GM12874 (cell line): ENCODE measurements around the gene KIAA1671.

Experiments used
- TF ChIP-seq, protein P1 (sequence below): IDR thresholded peaks from 2 replicates; pipeline ENCODE4 v1.5.1; 2011; ENCODE audit warnings: low read depth, mild to moderate bottlenecking, control low read depth, low read length, moderate library complexity; ENCODE audit not compliant: insufficient read depth

The KIAA1671 gene

DNA sequence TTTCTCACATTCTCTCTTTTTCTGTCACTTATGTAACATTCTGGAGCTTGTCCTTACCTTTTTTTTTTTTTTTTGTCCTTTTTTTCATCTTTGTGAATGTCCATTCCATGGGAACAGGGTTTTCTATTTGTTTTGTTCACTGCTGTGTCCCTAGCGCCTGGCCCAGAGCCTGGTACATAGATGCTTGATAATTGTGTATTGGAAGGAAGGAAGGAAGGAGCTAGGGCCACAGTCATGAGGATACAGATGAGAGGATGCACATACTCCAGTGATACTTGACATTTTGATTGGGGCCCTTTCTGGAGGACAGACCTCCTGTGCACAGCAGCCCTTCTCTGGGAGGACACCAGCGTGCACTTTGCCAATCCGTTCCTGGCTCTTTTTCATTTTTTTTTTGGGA, 68.9 kb downstream of the KIAA1671 start:
- TF ChIP-seq, protein P1, sequence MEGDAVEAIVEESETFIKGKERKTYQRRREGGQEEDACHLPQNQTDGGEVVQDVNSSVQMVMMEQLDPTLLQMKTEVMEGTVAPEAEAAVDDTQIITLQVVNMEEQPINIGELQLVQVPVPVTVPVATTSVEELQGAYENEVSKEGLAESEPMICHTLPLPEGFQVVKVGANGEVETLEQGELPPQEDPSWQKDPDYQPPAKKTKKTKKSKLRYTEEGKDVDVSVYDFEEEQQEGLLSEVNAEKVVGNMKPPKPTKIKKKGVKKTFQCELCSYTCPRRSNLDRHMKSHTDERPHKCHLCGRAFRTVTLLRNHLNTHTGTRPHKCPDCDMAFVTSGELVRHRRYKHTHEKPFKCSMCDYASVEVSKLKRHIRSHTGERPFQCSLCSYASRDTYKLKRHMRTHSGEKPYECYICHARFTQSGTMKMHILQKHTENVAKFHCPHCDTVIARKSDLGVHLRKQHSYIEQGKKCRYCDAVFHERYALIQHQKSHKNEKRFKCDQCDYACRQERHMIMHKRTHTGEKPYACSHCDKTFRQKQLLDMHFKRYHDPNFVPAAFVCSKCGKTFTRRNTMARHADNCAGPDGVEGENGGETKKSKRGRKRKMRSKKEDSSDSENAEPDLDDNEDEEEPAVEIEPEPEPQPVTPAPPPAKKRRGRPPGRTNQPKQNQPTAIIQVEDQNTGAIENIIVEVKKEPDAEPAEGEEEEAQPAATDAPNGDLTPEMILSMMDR: no peak

DNA sequence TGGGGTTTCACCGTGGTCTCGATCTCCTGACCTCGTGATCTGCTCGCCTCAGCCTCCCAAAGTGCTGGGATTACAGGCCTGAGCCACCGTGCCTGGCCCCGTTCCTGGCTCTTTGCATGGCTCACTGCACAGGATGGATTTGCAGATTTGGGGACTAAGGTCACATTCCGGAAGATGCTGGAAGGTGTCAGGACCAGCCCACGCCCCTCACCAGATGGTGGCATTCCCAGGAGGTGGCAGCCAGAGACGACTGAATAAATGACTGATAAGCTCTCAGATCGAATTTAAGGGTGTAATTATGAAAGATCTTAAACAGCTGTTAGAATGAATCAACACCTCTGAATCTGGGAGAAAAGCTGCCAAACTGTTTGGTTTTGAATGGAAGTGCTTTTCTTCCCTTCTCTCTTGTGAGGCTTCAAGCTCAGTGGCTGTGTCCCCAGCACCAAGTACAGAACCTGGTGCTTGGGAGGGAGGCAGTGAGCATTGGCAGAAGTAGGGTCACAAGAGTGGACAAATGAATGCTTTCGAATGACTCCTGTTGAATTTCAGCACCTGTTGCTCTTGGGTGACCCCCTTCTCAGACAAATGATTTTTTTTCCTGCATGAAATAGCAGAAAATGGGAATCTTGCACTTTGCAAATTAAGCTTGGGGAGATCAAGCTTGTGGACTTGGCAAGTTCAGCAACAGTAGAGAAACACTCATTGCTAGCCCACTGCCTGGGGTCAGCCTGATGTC, 69.6 kb downstream of the KIAA1671 start:
- TF ChIP-seq, protein P1: no peak

DNA sequence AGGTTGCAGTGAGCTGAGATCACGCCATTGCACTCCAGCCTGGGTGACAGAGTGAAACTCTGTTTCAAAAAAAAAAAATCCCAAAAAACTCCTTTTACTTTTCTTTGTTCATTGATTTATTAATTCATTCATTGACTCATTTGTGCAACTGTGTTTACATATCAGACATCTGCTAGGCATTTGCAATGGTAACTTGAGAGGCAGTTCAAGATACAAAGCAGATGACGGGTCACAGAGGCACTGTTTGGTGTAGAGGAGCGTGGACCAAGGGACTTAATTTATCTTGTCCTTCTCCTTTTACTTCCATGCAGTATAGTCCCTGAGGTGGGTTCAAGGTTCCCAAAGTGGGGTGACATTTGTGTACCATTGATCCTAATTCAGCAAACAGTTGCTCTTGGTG, 71.4 kb downstream of the KIAA1671 start:
- TF ChIP-seq, protein P1: no peak

DNA sequence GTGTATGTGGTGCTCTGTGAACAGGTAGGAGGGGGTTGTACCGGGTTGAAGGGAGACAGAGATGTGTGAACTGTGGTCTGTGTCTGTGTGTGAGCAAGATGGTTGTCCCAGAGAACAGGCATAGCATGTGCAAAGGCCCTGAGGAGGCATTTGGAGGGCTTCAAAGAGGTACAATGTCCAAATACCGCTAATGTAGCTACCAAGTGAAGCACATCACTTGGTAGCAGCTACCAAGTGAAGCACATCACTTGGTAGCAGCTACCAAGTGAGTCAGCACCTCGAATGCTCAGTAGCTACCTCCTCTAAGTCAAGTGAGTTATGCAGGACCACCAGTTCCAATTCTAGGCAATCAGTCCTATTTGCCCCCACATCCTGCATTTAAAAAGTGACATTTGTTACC, 72.4 kb downstream of the KIAA1671 start:
- TF ChIP-seq, protein P1: no peak

DNA sequence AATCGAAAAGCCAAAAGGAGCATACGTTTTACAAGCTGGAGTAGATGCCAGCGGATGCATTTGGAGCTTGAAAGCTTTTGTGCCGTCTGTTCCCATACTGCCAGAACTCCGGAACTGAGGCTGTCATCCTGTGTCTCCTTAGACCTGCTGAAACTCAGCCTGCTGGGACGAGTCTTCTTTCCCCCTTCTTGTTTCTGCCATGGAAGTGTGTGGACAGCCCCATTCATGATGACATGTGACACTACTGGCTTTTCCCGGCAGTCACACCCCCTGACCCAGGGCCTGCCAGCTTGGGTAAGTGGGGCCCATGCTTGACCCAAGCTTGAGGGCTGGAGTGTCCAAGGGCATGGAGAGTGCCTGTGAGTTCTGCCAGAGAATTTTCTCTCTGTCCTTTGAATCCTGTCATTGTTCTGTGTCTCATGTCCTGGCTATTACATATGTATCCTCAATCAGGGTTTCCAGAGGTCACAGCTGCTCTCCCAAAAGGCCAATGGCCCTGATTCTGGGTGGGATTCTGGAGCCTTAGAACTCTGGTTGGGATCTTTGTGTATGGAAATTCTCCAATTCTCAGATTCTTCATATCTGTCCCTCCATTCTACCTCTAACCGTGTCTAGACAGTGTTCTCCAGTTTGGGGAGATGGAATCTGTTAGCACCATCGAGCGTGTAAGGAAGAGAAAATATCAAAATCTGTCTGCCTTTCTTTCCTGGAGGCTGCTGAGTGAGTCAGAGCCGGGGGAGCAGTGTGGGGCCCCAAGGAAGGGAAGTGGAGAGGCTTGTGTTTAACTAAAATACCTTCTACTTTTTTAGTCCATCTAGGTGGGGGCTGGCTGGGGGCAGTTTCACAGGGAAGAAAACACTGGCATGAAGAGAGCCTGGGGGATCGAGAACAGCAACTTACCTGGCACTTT, 73.2 kb downstream of the KIAA1671 start:
- TF ChIP-seq, protein P1: no peak

DNA sequence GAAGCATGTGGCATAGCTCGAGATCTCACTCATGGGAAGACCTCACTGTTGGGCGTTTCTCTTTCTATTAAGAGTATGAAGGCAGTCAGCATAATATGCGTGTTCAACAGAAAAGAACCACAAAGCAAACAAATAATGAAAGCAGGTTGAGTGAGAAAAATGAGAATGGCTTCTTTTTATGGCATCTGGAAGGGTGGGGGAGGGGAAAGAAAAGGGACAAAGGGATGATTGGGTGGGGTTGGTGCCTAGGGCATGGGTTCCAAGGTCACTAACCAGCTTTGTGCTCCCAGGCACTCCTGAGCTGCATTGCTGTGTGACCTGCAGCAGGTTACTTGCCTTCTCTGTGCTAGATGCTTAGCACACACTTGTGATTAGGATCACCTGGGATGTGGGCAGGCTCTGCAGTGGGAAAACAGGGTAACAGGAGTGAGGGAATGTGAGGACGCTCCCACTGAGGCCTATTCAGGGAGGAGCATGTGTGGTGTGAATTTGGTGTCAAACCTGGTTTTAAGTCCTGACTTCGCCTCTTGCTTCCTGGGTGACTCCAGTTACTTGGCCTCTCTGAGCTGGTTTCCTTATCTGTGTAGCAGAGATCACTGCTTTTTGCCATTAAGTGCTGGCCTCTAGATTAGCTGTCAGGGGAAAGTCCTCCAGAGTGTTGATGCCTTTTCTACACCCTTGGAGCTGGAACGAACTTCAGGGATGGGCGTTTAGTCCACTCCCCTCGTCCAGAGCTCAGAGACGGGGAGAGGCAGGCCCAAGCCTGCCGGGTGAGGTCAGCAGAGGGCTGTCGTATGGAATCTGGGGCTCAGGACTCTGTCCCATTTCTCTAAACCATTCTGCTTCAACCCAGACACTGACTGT, 74.8 kb downstream of the KIAA1671 start:
- TF ChIP-seq, protein P1: no peak
